Omental fat pad (tissue), 4 donors: Measurements from ENCODE around the gene ZGLP1. TPM values are rescaled to one million over a fixed set of nuclear protein-coding genes. Genes with fewer than 3 reads are reported as not detected.

Source experiments
- ATAC-seq: fragments of 150-250 bp; one replicate; pipeline ENCODE4 v1.9.1; 2016; ENCODE audit warnings: mild to moderate bottlenecking, moderate library complexity; ENCODE audit not compliant: low FRiP score
- DNase-seq: peaks from one replicate; pipeline ENCODE4 v3.0.0-alpha.2; 2019; ENCODE audit warnings: low spot score
- total RNA-seq, 4 donors: library from RNA; depleted of rRNA; stranded (reverse); fragments of >200 nt; gene quantifications; one replicate each; pipeline ENCODE4 v1.1.0, GENCODE V29; 2016
- TF ChIP-seq, protein P1 (sequence below), 3 donors: fragments of 450-650 bp; IDR thresholded peaks; one replicate each; pipeline ENCODE4 v1.5.1; 2016 to 2017; ENCODE audit warnings: antibody characterized with exemption in 3 of 3, mild to moderate bottlenecking in 3 of 3, moderate library complexity in 2 of 3

Gene ZGLP1
- total RNA-seq, 4 donors from 2014 or later, result 0.19 to 2.4 (median 0.94) TPM

DNA sequence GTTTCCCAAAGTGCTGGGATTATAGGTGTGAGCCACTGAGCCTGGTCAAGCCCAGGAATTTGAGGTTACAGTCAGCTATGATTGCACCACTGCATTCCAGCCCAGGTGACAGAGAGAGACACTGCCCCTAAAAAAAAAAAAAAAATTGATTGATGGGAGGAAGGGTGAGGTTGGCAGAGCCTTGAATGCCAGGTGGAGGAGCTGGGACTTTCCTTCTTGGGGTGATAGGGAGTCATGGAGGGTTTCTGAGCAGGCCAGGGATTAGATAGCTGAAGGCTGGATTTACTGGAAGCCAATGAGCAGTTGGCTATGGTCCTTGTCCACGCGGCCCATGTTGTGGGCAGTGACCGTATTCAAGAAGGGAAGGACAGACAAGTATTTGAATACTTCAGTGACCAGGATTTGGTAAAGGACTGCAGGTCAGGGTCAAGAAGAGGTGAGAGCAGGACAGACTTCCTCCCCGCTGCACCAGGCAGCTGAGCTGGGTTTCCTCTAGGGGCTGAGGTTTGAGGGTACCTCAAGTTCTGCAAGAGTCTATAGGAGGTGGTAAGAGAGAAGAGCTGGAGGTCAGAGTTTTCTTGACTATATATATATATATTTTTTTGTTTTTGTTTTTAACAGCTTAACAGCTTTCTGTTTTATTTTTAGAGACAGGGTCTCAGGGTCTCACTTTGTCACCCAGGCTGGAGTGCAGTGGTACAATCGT lies 29.7 kb downstream of the ZGLP1 start:
- TF ChIP-seq, protein P1, sequence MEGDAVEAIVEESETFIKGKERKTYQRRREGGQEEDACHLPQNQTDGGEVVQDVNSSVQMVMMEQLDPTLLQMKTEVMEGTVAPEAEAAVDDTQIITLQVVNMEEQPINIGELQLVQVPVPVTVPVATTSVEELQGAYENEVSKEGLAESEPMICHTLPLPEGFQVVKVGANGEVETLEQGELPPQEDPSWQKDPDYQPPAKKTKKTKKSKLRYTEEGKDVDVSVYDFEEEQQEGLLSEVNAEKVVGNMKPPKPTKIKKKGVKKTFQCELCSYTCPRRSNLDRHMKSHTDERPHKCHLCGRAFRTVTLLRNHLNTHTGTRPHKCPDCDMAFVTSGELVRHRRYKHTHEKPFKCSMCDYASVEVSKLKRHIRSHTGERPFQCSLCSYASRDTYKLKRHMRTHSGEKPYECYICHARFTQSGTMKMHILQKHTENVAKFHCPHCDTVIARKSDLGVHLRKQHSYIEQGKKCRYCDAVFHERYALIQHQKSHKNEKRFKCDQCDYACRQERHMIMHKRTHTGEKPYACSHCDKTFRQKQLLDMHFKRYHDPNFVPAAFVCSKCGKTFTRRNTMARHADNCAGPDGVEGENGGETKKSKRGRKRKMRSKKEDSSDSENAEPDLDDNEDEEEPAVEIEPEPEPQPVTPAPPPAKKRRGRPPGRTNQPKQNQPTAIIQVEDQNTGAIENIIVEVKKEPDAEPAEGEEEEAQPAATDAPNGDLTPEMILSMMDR (IDR thresholded peaks at IDR 0.05), result no peak

DNA sequence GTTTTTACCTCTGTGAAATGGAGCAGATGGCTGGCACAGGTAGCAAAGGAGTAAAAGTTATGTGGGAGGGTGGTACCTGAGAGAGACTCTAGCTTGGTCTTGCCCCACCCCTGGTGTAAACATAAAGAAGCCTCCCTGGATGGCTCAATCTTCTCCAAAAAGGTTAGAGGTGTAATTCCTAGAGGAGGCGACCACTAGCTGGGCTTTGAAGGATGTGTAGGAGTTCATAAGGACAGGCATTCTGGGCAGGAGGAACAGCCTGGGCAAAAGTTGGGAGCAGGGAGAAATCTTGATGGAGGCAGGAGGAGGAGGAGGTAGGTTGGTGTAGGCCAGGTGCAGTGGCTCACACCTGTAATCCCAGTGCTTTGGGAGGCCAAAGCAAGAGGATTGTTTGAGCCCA lies 30.7 kb downstream of the ZGLP1 start:
- no peak for DNase-seq
- TF ChIP-seq, protein P1 (IDR thresholded peaks at IDR 0.05), result no peak
- ATAC-seq, result peak; percentile 21

More for the DNA sequence above, 29.7 kb downstream of the ZGLP1 start:
- no peak for DNase-seq
- no peak for ATAC-seq

DNA sequence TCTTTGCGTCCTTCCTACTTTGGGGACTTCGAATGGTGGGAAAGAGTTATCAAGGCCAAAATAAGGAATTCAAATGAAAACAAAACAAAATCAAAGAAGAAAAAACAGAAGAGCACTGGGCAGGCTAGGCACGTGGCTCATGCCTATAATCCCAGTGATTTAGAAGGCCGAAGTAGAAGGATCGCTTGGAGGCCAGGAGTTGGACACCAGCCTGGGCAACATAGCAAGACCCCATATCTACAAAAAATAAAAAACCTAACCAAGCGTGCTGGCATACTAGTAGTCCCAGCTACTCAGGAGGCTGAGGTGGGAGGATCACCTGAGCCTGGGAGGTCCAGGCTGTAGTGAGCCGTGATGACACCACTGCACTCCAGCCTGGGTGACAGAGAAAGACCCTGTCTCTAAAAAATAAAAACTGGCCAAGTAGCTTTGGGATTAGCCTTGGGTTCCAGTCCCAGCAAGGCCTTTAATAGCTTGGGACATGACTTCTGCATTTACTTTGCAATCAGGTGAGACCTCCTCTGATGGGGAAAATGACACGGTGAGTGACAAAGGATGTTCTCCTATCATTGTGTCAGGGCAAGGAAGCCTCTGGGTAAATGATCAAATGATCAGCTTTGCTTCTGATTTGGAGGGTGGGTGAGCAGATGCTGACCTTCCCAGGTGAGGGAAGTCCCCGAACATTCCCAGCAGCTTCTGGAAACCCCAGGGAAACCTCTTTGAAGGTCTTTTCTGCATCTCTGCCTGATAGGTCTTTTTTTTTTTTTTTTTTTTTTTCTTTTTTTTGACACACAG lies 31.6 kb downstream of the ZGLP1 start:
- DNase-seq (no peak), ATAC-seq (no peak)
- TF ChIP-seq, protein P1 (IDR thresholded peaks at IDR 0.05), result no peak

DNA sequence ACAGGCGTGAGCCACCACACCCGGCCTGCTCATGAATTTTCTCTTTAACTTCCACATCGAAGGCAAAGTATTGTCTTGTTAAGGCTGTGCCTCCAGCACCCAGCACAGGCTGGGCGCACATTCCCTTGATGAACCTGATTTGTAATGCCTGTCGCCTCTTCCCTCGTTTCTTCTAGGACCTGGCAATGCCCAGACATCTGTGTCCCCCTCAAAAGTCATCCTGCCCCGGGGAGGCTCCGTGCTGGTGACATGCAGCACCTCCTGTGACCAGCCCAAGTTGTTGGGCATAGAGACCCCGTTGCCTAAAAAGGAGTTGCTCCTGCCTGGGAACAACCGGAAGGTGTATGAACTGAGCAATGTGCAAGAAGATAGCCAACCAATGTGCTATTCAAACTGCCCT lies 35.0 kb downstream of the ZGLP1 start:
- DNase-seq (no peak), ATAC-seq (no peak)
- TF ChIP-seq, protein P1 (IDR thresholded peaks at IDR 0.05), result no peak

DNA sequence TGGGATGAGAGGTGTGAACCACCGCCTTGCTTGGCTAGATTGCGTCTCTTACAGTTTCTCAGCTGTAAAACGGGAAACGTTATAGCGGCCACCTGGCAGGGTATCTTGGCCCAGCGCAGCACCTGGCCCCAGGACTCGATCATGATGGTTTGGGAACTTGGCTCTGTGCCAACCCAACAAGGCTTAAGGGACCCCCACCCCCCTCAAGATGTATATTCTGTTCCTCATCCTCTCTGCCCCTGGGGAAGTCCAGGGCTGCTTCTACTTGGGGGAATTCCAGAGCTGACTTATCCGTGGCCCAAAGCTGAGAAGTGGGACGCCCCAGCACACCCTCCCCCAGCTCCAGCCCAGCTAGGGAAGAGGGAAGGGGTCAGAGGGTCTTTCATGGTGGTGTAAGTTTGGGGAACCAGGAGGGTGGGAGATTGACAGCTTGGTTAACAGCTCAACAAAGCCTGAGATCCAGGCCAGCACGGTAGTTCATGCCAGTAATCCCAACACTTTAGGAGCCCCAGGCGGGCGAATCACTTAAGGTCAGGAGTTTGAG lies 38.0 kb downstream of the ZGLP1 start:
- DNase-seq, result no peak
- TF ChIP-seq, protein P1 (IDR thresholded peaks at IDR 0.05), result no peak
- ATAC-seq, result peak; percentile 18

DNA sequence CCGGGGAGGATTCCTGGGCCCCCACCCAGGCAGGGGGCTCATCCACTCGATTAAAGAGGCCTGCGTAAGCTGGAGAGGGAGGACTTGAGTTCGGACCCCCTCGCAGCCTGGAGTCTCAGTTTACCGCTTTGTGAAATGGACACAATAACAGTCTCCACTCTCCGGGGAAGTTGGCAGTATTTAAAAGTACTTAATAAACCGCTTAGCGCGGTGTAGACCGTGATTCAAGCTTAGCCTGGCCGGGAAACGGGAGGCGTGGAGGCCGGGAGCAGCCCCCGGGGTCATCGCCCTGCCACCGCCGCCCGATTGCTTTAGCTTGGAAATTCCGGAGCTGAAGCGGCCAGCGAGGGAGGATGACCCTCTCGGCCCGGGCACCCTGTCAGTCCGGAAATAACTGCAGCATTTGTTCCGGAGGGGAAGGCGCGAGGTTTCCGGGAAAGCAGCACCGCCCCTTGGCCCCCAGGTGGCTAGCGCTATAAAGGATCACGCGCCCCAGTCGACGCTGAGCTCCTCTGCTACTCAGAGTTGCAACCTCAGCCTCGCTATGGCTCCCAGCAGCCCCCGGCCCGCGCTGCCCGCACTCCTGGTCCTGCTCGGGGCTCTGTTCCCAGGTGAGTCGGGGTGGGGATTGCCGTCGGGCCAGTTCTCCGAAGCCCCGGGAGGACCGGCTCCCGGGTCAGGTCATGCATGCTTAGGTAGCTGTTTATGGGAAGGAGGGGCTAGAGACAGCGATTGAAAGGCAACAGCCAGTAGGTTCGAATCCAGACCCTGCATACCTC lies 38.8 kb downstream of the ZGLP1 start, which contains the start of gene ICAM1:
ICAM1 (plus strand) TSS at position 505 of the 779 bp plus-strand sequence; CDS start at position 545, 40 bp downstream.
- TF ChIP-seq, protein P1 (IDR thresholded peaks at IDR 0.05), result no peak
- peak; percentile 80 for ATAC-seq
- peak; percentile 77 for DNase-seq
